ENCODE results near the gene UNC119.

DNA sequence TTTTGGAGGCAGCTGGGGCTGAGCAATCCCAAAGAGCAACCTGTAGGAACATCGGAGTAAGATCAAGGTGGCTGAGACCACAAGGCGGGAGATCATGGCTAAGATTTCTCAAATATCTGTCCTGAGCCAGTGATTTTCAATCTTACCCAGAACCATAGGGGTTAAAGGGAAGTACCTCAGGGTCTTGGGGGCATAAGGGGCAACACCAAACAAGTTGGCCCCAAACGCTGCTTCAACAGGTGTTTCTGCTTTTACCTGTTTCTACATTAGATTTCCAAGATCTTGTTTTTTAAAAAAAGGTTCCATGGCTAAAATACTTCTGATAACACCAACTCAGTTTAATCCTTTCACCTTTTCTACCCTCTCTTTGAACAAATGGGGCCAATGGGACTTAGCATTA, 2.6 kb upstream of the UNC119 start:
- TF ChIP-seq POLR2A (IDR thresholded peaks at IDR 0.05; ENCODE audit: low read length) (no peak), JUN (IDR thresholded peaks at IDR 0.05) (no peak), EP300 (IDR thresholded peaks at IDR 0.05) (no peak)
- TF ChIP-seq, protein P1, sequence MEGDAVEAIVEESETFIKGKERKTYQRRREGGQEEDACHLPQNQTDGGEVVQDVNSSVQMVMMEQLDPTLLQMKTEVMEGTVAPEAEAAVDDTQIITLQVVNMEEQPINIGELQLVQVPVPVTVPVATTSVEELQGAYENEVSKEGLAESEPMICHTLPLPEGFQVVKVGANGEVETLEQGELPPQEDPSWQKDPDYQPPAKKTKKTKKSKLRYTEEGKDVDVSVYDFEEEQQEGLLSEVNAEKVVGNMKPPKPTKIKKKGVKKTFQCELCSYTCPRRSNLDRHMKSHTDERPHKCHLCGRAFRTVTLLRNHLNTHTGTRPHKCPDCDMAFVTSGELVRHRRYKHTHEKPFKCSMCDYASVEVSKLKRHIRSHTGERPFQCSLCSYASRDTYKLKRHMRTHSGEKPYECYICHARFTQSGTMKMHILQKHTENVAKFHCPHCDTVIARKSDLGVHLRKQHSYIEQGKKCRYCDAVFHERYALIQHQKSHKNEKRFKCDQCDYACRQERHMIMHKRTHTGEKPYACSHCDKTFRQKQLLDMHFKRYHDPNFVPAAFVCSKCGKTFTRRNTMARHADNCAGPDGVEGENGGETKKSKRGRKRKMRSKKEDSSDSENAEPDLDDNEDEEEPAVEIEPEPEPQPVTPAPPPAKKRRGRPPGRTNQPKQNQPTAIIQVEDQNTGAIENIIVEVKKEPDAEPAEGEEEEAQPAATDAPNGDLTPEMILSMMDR (IDR thresholded peaks at IDR 0.05) = no peak
